NCI-H2029 (cell line): ENCODE results near the gene USP34.
"Not testable (repeated sequence)": the region's sequence is repeated elsewhere in the genome, so short reads cannot be mapped to it uniquely, and the experiment has no call there.

Source experiments
- DNase-seq: peaks from one replicate; lab custom pipeline; 2025; lab: John Stamatoyannopoulos, UW

The USP34 gene

DNA sequence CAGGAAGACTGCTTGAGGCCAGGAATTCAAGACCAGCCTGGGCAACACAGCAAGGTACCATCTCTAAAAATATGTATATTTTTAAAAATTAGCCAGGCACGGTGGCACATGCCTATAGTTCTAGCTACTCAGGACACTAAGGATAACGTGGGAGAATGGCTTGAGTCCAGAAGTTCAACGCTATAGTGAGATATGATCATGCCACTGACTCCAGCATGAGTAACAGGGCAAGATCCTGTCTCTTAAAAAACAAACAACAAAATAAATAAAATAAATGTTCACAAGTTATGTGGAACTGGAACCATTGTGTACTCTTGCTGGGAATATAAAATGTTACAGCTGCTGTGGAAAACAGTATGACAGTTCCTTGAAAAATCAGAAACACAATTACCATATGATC lies 47.2 kb downstream of the USP34 start:
- DNase-seq: no peak

DNA sequence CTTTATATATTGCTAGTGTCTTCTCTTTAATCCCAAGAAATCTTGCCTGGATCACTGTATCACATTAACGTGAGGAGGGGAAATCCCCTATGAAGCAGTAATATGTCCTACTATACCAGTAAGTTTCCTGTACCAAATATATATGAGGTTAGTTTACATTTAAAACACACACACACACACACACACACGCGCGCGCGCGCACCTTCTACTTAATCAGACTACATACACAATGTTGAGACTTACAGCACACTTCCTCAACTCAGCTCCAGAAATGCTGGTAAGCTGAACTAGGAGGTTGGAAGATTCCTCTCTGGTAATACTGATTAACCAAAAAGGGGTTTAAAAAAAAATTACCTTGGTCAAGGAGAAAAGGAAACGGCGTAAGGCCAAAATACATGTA lies 49.3 kb downstream of the USP34 start:
- DNase-seq: no peak

DNA sequence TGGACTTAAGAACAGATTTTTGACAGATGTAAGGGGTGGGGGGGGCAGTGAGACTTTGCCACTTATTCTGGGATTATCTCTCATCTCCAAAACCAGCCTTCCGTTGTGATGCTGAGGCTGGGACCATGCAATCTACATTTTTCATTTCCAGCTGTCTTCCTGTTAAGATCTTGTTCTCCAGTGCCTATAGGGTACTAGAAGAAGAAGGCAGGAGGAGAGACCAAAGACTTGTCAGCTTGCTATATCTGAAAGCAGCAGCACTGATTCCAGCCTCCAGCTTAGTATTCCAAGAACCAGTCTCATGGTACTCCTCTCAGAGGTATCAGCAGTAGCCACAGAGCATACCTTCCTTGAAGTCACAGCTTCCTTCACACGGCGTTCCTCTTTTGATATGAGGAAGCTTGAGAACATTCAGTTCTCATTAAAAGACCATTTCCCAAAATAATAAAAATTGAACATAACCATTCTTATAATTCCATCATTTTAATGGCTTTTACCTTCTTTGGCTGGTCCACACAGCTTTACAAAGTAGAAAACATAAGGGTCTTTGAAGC lies 49.8 kb downstream of the USP34 start:
- DNase-seq: no peak

DNA sequence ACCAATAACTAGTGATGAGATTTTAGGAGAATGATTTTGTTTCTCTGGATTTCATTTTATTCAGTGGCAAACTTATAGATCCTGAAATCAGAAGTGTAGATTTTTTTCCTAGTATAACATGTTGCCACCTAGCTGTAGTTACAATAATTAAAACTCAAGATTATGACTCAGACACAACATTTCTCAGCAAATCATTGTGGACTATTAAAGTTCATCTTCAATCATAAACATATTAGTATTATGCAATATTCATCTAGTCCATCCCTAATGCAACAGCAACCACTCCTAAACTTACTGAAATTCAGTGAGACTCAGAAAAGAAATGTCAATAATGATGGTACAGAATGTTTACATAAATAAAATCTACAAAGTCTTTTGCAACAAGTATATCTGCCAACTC lies 51.3 kb downstream of the USP34 start:
- DNase-seq: no peak

DNA sequence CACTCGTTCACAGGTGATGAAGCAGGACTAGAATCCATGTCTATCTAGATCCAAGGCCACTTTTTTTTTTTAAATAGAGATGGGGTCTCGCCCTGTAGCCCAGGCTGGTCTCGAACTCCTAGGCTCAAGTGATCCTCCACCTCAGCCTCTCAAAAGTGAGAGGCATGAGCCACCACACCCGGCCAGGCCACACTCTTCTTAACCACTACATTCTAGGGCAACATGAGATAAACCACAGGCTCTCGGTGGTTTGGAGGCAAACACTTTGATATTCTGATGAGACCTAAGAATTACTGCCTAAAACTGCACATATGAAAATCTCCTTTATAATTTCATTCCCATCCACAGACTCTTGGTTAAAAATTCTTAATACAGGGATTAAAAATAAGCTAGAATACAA lies 51.8 kb downstream of the USP34 start:
- DNase-seq: no peak

DNA sequence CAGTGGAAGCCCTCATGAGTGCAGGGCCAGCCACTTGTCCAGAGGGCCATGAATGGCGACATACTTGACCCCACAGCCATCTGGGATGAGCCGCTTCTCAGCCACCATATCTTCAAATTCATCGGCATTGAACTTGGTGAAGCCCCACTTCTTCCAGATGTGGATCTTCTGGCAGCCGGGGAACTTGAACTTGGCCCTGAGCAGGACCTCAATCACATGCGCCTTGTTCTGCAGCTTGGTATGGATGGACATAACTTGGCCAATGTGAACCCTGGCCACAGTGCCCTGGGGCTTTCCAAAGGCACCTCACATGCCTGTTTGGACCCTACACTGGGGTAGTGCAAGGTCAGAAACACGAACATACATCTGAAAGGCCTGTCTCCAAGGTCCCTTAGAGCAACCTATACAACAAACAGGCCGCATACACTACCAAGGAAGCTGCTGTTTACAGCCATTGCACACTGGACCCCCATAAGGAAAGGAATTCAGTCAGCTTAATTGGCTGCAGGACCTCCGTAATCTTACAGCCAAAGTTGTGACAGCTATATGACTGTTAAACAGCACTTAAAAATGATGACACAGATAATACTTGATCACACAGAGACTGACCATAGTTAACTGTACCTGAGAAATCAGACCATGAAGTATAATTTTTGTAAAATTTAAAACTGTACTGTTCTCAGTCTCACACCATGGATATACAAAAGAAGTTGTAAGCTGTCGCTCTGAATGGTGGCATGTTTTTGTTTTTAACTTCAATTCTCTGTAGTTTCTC lies 53.8 kb downstream of the USP34 start:
- DNase-seq: no peak

DNA sequence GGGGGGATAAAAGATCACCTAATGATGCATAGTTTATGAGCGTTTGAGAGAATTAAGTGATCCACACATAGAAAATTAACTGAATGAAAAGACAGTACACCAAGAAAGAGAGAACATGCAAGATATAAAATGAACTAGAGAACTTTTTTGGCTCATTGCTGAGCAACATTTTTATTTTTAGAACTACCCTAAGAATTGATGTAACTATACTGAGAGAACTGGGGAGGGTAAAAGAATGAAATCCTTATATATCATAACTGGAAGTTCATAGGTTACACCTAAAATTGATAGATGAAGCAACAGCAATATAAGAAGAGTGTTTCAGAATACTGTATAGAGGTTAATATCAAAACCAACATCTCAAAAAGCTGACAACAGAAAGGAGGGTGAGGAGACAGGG lies 55.6 kb downstream of the USP34 start:
- DNase-seq: no peak

DNA sequence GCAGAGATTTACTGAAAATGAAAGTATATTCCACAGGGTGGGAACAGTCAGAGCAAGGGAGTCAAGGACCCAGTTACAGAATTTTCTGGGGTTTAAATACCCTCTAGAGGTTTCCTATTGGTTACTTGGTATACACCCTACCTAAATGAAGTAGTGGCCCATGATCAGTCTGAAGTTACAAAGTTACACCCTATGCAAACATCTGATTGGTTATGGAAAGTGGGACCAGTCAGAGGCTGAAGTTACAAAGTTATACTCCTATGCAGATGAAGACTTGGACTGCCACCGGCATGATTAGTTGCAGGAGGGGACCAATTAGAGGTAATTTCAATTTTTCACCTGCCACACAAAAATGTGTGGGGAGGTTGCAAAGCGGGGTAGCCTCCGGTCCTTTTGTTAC lies 56.2 kb downstream of the USP34 start:
- no peak for DNase-seq

DNA sequence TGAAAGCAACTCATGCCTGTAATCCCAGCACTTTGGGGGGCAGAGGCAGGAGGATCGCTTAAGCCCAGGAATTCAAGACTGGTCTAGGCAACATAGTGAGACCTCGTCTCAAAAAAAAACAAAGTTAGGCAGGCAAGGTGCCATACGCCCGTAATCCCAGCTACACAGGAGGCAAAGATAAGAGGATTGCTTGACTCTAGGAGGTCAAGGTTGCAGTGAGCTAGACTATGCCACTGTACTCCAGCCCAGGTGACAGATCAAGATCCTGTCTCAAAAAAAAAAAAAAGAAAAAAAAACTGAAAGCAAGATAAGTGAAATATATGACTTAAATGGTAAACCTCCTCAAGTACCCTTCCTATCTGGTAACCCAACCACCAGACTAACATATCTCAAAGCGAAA lies 59.8 kb downstream of the USP34 start:
- DNase-seq: no peak

DNA sequence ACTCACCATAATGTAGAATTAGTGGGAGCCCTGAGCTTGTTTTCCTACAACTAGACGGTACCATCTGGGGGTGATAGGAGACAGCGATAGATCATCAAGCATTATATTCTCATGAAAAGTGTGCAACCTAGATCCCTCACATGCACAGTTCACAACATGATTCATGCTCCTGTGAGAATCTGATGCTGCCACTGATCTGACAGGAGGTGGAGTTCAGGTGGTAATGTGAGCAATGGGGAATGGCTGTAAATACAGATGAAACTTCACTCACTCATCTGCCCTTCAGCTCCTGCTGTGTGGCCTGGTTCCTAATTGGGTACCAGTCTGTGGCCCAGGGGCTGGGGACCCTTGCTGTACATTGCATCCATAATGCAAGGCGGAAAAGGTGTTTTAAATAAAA lies 60.7 kb downstream of the USP34 start:
- DNase-seq: no peak

DNA sequence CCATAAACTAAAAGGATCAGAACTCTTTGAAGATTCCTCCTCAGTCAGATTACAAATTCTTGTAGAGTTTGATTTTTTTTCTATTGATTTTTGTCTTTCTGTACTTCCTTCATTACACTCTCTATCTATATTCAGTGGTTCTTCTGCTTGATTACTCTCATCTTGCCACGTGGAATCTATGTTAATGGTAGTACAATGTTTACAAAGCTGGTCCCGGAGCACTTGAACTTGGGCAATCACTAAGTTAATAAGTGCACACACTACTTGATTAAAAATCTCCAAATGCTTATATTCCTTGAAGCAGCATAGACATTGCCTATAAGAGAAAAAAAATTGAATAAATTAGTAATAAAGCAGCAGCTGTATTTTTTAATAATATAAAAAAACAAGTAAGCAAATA lies 65.1 kb downstream of the USP34 start:
- DNase-seq: no peak

DNA sequence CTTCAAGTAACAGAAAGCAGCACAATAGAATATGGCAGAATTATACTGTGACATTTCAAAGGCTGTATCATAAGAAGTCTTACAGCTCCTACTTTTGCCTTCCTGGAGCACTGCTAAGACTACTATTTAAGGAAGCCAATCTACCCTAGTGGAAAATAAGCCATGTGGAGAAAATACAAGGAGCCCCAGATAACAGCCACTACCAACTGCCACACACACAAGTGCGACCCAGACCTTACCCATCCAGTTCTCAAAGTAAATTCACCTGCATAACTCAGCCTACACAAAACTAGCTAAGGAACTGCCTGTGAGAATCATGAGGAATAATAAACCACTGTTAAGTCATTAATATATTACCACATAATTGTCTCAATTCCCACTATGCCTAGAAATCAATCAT lies 66.4 kb downstream of the USP34 start:
- DNase-seq: no peak

DNA sequence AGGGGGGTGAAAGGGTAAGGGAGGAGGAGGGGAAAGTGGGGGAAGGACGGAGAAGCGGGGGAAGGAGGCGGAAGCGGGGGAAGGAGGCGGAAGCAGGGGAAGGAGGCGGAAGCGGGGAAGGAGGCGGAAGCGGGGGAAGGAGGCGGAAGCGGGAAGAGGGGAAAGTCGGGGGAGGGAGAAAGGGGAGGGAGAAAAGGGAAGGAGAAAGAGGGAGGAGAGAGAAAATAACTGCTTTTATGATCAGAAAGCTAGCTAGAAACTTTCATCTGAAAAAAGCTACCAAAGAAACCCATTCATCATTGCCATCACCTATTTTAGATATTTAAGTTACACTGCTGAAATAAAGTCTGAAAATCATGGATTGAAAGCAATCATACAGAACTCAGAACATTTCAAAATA lies 72.5 kb downstream of the USP34 start:
- DNase-seq: no peak

DNA sequence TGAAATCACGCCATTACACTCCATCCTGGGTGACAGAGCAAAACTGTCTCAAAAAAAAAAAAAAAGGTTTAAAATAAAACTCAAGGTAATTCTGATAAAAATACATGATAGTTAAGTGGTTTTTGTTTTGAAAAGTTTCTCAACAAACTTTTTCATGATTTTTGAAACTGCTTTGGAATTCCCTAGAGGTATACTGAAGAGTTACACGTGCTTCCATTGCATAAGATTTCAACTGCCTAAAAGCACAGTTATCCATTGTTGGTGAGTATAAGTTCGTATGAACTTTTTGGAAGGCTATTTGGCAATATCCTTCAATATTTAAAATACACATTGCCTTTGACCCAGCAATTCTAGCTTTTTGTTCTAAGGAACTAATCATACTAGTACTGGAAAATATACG lies 74.9 kb downstream of the USP34 start:
- DNase-seq: no peak

DNA sequence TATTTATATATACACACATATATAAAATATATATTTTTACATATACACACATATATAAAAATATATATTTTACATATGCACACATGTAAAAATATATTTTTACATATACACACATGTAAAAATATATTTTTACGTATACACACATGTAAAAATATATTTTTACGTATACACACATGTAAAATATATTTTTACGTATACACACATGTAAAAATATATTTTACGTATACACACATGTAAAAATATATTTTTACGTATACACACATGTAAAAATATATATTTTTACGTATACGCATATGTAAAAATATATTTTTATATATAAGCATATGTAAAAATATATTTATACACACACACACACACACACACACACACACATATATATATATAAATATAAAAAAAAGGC lies 83.3 kb downstream of the USP34 start:
- DNase-seq: not testable (repeated sequence)

DNA sequence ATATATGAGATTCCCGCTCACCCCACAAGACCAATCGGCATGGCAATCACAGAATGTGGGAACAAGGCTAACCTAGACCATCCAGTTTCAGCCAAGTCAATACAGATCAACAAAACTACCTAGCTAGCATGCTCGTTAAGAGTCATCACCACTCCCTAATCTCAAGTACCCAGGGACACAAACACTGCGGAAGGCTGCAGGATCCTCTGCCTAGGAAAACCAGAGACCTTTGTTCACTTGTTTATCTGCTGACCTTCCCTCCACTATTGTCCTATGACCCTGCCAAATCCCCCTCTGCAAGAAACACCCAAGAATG lies 90.0 kb downstream of the USP34 start:
- DNase-seq: not testable (repeated sequence)

DNA sequence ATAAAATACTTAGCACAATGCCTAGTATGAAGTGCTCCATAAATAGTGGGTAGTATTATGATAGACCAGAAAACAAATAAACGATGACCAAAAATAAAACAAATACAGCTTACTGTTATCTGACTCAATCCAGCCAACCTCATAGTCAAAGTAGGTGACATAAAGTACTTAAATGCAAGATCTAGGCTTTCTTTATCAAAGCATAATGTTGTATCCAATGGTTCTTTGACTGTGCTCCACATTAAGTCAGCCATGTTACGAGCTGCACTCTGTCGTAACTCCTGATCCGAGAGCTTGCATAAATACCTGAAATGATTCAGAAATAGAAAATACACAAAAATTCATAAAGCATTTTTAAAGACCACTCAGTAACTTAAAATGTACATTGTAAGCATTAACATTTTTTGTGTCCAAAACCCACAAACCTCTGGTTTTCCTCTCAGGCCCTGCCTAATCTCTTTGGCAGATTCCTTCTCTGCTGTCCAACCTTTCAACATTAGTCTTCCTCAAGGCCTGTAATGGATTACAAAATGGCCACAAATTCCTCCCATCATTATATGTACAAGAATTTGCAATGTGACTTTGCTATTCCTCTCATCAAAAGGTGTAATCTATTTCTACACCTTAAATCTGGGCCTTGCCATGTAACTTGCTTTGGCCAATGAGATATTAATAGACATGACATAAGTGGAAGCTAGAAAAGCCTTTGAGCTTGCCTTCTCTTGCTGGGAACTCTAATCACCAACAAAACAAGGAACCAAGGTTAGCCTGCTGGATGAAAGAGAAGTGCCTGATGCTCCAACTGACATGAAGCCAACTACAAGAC lies 90.6 kb downstream of the USP34 start:
- no peak for DNase-seq

DNA sequence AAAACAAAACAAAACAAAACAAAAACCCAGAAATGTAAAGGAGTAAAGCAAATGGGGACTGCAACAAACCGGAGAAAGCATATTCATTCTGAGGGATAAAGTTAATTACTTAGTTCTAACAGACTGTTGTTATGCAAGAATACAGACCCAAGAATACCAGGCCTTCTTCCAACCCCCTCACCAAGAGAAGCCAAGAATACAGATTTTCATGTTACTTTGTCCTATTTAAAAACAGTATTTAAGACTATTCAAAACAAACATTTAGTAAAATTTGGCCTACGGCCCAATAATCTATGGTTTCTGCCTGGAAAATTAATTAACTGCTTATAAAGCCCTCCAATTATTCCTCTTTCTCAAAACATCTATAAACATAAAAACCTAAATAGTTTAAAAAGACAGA lies 91.4 kb downstream of the USP34 start:
- DNase-seq: no peak

DNA sequence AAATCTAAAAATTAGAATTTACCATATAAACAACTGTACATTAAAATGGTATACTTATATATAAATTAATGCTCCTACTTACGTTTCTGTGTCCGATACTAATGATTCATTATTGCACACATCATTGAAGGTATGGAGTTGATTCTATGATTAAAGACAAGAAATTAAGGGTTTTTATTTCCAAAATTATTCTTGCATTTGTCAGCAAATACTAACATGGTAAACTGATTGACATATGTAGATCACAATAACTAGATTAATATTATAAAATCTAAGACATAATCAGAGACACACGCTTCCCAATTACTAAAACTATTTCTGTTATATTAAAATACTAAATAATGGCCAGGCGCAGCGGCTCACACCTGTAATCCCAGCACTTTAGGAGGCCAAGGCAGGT lies 92.6 kb downstream of the USP34 start:
- no peak for DNase-seq

DNA sequence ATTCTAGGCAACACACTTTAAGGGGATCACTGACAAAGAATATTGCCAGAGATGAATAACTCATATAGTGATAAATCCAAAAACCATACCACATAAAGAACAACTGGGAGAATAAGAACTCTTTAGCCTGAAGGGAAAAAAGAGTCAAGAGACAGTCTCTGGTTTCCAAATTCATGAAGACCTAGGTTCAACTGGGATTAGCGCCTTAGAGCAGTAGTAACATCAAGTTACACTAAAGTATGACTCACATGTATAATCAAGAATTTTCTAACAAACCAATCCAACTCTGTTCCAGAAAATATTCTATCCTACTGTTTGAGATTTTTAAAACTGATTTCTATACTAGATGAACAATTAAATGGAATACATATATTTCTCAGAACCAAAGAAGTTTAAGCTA lies 93.8 kb downstream of the USP34 start:
- DNase-seq: no peak

DNA sequence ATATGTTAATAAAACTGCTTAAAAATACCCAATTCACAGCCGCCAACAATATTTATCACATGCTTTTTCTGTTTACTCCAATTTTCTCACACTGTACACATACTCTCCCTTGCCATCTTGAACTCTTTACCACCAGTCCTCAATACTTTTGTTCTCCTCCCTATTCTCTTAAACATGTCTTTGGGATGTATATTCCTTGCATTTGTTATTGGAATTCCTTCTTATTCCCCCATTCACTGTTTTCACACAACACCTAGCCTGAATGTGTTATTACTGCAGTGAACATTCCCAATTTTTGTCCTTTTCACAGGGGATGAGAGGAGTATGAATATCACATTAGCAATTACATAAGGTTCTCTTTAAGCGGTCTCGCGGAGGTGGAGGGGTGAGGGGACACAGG lies 94.7 kb downstream of the USP34 start:
- no peak for DNase-seq

DNA sequence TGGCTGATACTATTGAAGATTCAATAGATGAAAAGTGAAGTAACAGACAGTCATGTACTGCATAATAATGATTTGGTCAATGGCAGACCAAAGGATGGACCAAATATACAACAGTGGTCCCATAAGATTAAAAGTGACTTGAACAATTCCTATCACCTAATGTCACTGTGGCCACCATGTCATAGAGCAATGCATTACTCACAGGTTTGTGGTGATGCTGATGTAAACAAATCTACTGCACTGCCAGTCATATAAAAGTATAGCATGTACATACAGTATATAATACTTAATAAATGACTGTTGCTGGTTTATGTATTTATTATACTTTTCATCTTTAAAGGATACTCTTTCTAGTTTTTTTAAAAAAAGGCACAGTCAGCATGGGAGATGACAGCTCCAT lies 99.9 kb downstream of the USP34 start:
- DNase-seq: no peak
